NOMO-1 treated with DMSO at 0.1 percent for 48 hours (cell line): ENCODE results near the gene DYNC1H1.
"Not testable (repeated sequence)": the region's sequence is repeated elsewhere in the genome, so short reads cannot be mapped to it uniquely, and the experiment has no call there.

Source experiments
- DNase-seq: peaks from one replicate; lab custom pipeline; 2025; ENCODE audit not compliant: unreplicated experiment; lab: John Stamatoyannopoulos, UW

The DYNC1H1 gene

DNA sequence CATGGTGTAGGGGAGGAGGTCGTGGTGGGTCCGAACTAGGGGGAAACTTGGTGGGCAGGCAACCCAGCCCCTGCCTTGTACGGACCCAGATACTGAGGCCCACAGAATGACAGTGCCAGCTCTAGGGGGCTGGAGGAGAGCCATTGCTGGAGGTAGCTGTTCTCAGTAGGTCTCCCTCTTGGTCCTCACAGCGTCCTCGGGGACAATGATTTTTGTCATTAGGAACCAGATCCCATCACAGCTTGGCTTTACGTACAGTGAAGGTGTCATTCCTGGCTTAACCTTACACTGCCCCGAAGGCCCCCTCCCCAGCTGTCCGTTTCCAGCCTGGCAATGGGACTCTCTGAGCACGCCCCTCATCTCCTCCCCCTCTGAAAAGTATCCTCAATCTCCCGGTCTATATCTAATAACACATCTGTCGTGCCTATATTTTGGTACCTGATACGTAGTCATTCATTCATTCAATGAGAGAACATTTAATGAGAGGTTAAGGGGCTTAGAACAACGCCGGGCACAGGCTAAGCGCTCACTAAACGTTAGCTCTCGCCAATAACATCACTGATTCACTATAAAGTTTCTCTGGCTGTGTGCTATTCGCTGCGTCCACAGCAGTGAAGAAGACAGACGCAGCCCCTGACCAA, 597 bp upstream of the DYNC1H1 start:
- DNase-seq, result no peak

- DNase-seq, result peak; percentile 45
Measured at GRCh38 chr14:101965181-101965544, 790 bp downstream of the DYNC1H1 start.

- DNase-seq, result no peak
Measured at GRCh38 chr14:101965770-101966722, 1.7 kb downstream of the DYNC1H1 start.

DNA sequence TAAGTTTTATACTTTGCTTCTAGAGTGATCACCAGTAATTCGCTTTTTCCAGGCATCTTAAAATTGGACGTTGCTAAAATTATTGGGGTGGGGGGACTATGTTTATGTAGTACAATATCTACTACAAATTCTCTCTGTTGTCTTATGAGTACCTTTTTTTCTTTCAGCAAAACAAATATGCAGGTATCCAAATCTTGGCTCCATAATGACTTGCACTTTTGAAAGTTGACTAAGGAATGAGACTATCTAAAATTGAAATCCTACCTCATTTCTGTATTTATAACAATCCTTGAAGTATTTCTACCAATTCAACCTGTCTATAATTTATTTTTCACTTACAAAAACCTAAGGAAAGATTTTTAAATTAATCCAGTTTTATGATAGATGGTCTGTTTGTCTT, 2.4 kb downstream of the DYNC1H1 start:
- DNase-seq, result no peak

DNA sequence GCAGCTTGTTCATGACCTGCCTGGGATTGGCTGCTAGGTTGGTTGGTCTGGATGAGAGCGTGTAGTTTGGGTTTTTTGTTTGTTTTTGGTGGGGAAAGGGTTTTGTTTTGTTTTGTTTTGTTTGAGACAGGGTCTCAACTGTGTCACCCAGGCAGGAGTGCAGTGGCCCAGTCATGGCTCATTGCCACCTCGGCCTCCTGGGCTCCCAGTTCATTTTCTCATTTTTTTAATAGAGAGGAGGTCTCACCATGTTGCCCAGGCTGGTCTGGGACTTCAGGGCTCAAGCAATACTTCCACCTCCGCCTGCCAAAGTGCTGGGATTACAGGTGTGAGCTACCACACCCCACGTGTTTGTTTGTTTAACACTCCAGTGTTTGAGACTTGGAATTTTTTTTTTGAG, 3.8 kb downstream of the DYNC1H1 start:
- no peak for DNase-seq

GRCh38 chr14:101969481-101969880, 5.1 kb downstream of the DYNC1H1 start:
- no peak for DNase-seq

DNA sequence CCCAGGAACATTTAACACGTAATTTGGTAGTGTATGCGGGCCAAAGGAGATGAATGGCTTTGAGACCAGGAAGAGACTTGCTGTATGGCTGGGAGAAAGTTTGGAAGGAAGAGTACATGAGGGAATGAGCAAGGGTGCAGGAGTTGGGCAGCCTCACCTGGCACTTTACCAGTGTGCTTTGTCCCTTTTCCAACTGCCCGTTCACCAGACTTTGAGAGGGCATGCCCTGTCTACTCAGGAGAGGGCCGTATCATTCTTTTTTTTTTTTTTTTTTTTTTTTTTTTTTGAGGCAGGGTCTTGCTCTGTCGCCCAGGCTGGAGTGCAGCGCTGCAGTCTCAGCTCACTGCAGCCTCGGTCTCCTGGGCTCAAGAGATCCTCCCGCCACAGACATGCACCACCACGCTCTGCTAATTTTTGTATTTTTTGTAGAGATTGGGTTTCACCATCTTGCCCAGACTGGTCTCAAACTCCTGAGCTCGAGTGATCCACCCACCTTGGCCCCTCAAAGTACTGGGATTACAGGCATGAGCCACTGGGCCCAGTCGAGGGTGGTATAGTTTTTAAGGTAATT, 6.5 kb downstream of the DYNC1H1 start:
- DNase-seq, result no peak

- DNase-seq, result not testable (repeated sequence)
Measured at GRCh38 chr14:101971458-101971857, 7.1 kb downstream of the DYNC1H1 start.

- peak; percentile 54 for DNase-seq
Measured at GRCh38 chr14:101972126-101972866, 7.9 kb downstream of the DYNC1H1 start.

DNA sequence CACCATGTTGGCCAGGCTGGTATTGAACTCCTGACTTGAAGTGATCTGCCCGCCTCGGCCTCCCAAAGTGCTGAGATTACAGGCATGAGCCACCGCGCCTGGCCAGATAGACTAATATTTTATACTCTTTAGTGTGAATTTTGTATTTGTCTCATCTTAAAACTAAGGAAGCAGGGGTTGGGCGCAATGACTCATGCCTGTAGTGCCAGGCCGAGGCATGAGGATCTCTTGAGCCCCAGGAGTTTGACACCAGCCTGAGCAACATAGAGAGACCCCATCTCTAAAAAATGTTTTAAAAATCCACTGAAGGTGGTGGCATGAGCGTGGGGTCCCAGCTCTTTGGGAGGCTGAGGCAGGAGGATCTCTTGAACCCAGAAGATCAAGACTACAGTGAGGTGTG, 9.0 kb downstream of the DYNC1H1 start:
- no peak for DNase-seq

- DNase-seq, result no peak
Measured at GRCh38 chr14:101975231-101975630, 10.9 kb downstream of the DYNC1H1 start.

GRCh38 chr14:101977311-101978071, 13.1 kb downstream of the DYNC1H1 start:
- DNase-seq, result no peak

GRCh38 chr14:101979666-101980065, 15.3 kb downstream of the DYNC1H1 start:
- no peak for DNase-seq

DNA sequence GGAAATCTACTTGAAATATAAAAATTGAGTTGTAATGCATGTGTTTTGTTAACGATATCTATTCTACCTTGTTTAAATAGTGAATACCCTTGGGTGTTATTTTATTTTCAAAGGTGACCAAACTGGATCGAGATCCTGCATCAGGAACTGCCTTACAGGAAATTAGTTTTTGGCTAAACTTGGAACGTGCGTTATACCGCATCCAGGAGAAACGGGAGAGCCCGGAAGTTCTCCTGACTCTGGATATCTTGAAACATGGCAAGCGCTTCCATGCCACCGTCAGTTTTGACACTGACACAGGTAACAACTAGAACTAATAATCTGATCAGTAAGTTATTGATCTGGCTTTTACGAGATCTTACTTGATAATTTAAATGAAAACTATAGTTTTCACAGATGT, 15.9 kb downstream of the DYNC1H1 start:
- no peak for DNase-seq

- DNase-seq, result peak; percentile 90
Measured at GRCh38 chr14:101980700-101981099, 16.3 kb downstream of the DYNC1H1 start.

DNA sequence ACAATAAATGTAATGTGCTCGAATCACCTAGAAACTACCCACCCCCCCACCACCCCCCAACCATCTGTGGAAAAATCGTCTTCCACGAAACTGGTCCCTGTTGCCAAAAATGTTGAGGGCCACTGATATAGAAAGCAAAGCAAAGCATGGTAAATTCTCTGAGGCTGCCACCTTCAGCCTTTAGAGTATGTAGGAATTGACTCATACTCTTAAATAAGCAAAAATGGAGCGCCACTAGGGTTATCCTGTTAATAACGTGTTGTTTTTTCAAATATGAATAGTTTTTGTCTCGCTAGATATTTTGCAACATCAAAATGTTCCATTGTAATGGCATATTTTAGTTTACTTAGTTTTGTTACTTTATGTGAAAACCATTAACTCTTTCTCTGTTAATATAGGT, 18.2 kb downstream of the DYNC1H1 start:
- no peak for DNase-seq

GRCh38 chr14:101984831-101985230, 20.5 kb downstream of the DYNC1H1 start:
- DNase-seq, result not testable (repeated sequence)

- no peak for DNase-seq
Measured at GRCh38 chr14:101985957-101986356, 21.6 kb downstream of the DYNC1H1 start.

DNA sequence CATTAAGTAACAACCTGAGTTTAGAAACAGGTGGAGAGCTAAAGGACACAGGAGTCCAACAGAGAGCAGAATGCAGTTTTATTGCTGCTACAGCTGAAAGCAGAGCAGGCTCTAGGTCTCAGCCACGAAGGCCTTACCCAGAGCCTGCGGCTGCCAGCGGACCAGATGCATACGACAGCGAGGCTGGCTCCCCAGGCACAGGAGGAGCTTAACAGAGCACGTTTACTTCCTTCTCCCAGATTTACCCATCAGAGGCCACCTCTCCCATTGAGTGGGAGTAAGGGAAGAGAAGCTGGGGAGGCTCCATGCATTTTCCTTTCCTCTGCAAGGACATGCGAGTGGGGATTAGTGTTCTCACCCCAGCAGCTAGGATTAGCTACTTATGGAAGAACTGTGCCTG, 22.6 kb downstream of the DYNC1H1 start:
- DNase-seq, result no peak

GRCh38 chr14:101988377-101988776, 24.0 kb downstream of the DYNC1H1 start:
- DNase-seq, result no peak

DNA sequence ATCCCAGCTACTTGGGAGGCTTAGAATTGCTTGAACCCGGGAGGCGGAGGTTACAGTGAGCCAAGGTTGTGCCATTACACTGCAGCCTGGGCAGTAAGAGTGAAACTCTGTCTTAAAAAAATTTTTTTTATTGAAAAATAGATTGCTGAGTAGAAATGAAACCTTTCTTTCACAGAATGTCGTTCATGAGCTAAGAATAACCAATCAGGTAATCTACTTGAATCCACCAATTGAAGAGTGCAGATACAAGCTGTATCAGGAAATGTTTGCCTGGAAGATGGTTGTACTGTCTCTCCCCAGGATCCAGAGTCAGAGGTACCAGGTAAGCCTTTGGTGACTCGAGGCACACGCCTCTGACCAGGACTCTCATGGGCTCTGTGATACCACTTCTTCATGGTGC, 27.0 kb downstream of the DYNC1H1 start:
- no peak for DNase-seq
